ENCODE data around the gene KRTAP2-1.

DNA sequence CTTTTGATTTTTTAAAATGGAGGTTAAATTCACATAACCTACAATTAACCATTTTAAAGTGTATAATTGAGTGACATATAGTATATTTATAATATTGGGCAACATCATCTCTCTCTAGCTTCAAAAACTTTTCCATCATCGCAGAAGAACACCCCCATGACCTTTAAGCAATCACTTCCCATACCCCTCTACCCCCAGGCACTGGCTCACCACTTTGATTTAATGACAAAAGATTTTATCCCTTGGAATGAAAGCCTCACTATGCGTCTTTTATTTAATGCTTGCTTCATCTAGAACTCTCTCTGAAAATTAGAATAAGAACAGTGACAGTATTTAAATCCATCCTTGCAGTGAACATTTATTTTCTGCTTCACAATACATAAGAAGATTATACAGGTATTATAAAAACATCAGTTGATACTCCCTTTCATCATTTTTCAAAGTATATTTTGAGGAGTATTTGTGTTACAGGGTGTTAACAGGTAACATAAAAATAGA is 9.2 kb downstream of the KRTAP2-1 start:
- TF ChIP-seq, protein P1, sequence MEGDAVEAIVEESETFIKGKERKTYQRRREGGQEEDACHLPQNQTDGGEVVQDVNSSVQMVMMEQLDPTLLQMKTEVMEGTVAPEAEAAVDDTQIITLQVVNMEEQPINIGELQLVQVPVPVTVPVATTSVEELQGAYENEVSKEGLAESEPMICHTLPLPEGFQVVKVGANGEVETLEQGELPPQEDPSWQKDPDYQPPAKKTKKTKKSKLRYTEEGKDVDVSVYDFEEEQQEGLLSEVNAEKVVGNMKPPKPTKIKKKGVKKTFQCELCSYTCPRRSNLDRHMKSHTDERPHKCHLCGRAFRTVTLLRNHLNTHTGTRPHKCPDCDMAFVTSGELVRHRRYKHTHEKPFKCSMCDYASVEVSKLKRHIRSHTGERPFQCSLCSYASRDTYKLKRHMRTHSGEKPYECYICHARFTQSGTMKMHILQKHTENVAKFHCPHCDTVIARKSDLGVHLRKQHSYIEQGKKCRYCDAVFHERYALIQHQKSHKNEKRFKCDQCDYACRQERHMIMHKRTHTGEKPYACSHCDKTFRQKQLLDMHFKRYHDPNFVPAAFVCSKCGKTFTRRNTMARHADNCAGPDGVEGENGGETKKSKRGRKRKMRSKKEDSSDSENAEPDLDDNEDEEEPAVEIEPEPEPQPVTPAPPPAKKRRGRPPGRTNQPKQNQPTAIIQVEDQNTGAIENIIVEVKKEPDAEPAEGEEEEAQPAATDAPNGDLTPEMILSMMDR (IDR thresholded peaks at IDR 0.05; ENCODE audit: low read length), result no peak
- no peak for TF ChIP-seq EZH2 (optimal IDR thresholded peaks at IDR 0.05; ENCODE audit: low read depth, low read length)
- TF ChIP-seq EZH2phosphoT487 (IDR thresholded peaks at IDR 0.05; ENCODE audit: low read length), result no peak
